Measurements from ENCODE around the gene PPP1R11. TPM values are rescaled to one million over a fixed set of nuclear protein-coding genes. Genes with fewer than 3 reads are reported as not detected.

Gene PPP1R11
- total and polyA plus RNA-seq, 2 of the 13 experiments (the other 11 are each of a cell fraction or from before 2014, with no cell fraction given) = 32.1 to 58.9 TPM

DNA sequence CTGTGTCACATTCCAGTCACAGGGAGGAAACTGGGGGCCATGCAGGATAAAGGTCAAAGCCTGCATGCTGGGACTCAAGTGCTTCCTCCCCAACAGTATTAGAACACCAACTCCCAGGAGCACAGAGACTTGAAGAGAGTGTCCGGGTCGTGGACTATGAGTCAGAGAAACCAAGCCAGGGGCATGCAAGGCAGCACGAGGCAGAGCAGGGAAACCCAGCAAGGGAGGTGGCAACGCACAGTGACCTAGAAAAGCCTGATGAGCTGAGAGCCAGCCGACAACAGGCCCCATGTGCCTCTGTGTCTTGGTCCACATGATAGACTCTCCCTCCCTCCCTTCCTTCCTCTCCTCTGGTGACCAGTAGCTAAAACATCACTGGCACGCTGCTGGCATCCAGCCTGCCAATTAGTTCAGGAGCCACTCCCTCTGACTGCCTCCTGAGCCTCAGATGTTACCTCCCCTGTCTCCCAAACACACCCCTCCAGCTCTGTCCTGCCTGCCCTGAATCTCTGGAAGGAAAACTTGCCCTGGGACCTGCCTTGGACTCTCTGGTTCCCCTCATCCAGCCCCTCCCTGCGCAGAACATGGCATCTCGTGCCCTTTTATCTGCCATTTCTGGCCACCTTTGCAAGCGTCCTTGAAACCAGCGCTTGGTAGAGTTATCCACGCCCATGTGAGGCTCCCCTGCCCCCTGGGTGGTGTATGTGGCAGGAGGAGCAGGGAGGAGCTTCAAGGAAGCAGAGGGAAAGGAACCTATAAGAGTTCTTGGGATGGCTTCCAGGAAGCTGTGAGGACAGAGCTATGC, 24.8 kb downstream of the PPP1R11 start:
- H4K20me1 ChIP-seq (ENCODE audit: insufficient read depth, low read length) = no peaks in the 10 kb centered on the region
- H3K4me1 ChIP-seq (ENCODE audit: insufficient read depth, low read length) = peaks cover 55% of the 10 kb centered on the region
- H3K36me3 ChIP-seq (replicated peaks in 1 of 2; ENCODE audit: control insufficient read depth in 1 of 2, insufficient read depth in 2 of 2, low read length in 2 of 2) = no peaks in the 10 kb centered on the region
- intact Hi-C loops (cut with micrococcal nuclease; ENCODE audit: unreplicated experiment) (no loop called here), in situ Hi-C loops (cut with HindIII; ENCODE audit: extremely low pct_ligation_motif_present, low pct_unique_long_range_greater_than_20kb) (no loop called here)
- DNase-seq (ENCODE audit: low spot score) (peak; percentile 30), ATAC-seq (peak; percentile 19), FAIRE-seq (no peak)
- peak overlapping the region in 1 of 3 experiments; percentile 35; a peak in 2 of 6 replicates for H3K4me3 ChIP-seq (replicated peaks in 1 of 3; ENCODE audit: insufficient read depth in 1 of 3, low read depth in 2 of 3, low read length in 3 of 3)
- WGBS (ENCODE audit: low lambda C conversion rate) = 16% methylated on average over 11 of the region's 11 CpGs
- H3K4me2 ChIP-seq (ENCODE audit: low read depth, low read length) = peak overlapping the region; percentile 61
- BruUV-seq (replicated peaks) = no TSS peak
- H3K27me3 ChIP-seq (ENCODE audit: control insufficient read depth in 1 of 2, insufficient read depth in 2 of 2, low read length in 2 of 2) = peaks cover 2 to 28% of the 10 kb centered on the region in 2 experiments; a peak in 3 of 5 replicates
- H3K9ac ChIP-seq (ENCODE audit: insufficient read depth, low read depth, low read length) = peak overlapping the region; percentile 0; the same call in 1 of the 2 replicates
- ChIA-PET POLR2A (interaction anchor here (1.1 to 2.3 kb wide), 3 partner anchors 10 to 31 kb away, joined by 4 to 13 read pairs (median 4); partner anchors contain the start of genes POLR1H and PPP1R11), CTCF (ENCODE audit: low intra/inter-chr PET ratio, low total read pairs) (no interaction called here)
- no peak overlapping the region for H3K27ac ChIP-seq (ENCODE audit: extremely low read length, insufficient read depth, low read length)
- H3K9me3 ChIP-seq (ENCODE audit: low read length) = no peaks in the 10 kb centered on the region
- peak overlapping the region; percentile 66 for H2AFZ ChIP-seq (ENCODE audit: low read length)
- H3K79me2 ChIP-seq (ENCODE audit: insufficient read depth, low read length) = no peaks in the 10 kb centered on the region
- TF ChIP-seq, protein P1, sequence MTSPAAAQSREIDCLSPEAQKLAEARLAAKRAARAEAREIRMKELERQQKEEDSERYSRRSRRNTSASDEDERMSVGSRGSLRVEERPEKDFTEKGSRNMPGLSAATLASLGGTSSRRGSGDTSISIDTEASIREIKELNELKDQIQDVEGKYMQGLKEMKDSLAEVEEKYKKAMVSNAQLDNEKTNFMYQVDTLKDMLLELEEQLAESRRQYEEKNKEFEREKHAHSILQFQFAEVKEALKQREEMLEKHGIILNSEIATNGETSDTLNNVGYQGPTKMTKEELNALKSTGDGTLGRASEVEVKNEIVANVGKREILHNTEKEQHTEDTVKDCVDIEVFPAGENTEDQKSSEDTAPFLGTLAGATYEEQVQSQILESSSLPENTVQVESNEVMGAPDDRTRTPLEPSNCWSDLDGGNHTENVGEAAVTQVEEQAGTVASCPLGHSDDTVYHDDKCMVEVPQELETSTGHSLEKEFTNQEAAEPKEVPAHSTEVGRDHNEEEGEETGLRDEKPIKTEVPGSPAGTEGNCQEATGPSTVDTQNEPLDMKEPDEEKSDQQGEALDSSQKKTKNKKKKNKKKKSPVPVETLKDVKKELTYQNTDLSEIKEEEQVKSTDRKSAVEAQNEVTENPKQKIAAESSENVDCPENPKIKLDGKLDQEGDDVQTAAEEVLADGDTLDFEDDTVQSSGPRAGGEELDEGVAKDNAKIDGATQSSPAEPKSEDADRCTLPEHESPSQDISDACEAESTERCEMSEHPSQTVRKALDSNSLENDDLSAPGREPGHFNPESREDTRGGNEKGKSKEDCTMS (CRISPR knock-in tag; conservative IDR thresholded peaks at IDR 0.05) = no peak
- TF ChIP-seq PCBP2 (optimal IDR thresholded peaks at IDR 0.05; ENCODE audit: low read depth, low read length, poor library complexity, severe bottlenecking) (no peak), CBX2 (IDR thresholded peaks at IDR 0.05; ENCODE audit: low read depth, low read length) (no peak), CBX2 (CRISPR knock-in tag; IDR thresholded peaks at IDR 0.05; ENCODE audit: low read depth) (peak; percentile 30; the same call in 1 of the 2 replicates), ZNF556 (CRISPR knock-in tag; IDR thresholded peaks at IDR 0.05; ENCODE audit: borderline replicate concordance) (0 out of 2 replicates have a peak, but pooled peaks have one; percentile 48), HNRNPK (IDR thresholded peaks at IDR 0.05; ENCODE audit: low read depth, low read length, poor library complexity, severe bottlenecking) (no peak), GATAD1 (CRISPR knock-in tag; IDR thresholded peaks at IDR 0.05) (peak; percentile 39; the same call in 1 of the 2 replicates), RFXAP (CRISPR knock-in tag; IDR thresholded peaks at IDR 0.05; ENCODE audit: borderline replicate concordance) (no peak)
- TF ChIP-seq, protein P2, sequence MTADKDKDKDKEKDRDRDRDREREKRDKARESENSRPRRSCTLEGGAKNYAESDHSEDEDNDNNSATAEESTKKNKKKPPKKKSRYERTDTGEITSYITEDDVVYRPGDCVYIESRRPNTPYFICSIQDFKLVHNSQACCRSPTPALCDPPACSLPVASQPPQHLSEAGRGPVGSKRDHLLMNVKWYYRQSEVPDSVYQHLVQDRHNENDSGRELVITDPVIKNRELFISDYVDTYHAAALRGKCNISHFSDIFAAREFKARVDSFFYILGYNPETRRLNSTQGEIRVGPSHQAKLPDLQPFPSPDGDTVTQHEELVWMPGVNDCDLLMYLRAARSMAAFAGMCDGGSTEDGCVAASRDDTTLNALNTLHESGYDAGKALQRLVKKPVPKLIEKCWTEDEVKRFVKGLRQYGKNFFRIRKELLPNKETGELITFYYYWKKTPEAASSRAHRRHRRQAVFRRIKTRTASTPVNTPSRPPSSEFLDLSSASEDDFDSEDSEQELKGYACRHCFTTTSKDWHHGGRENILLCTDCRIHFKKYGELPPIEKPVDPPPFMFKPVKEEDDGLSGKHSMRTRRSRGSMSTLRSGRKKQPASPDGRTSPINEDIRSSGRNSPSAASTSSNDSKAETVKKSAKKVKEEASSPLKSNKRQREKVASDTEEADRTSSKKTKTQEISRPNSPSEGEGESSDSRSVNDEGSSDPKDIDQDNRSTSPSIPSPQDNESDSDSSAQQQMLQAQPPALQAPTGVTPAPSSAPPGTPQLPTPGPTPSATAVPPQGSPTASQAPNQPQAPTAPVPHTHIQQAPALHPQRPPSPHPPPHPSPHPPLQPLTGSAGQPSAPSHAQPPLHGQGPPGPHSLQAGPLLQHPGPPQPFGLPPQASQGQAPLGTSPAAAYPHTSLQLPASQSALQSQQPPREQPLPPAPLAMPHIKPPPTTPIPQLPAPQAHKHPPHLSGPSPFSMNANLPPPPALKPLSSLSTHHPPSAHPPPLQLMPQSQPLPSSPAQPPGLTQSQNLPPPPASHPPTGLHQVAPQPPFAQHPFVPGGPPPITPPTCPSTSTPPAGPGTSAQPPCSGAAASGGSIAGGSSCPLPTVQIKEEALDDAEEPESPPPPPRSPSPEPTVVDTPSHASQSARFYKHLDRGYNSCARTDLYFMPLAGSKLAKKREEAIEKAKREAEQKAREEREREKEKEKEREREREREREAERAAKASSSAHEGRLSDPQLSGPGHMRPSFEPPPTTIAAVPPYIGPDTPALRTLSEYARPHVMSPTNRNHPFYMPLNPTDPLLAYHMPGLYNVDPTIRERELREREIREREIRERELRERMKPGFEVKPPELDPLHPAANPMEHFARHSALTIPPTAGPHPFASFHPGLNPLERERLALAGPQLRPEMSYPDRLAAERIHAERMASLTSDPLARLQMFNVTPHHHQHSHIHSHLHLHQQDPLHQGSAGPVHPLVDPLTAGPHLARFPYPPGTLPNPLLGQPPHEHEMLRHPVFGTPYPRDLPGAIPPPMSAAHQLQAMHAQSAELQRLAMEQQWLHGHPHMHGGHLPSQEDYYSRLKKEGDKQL (CRISPR knock-in tag; IDR thresholded peaks at IDR 0.05; ENCODE audit: low read depth) = no peak
- TF ChIP-seq, protein P3, sequence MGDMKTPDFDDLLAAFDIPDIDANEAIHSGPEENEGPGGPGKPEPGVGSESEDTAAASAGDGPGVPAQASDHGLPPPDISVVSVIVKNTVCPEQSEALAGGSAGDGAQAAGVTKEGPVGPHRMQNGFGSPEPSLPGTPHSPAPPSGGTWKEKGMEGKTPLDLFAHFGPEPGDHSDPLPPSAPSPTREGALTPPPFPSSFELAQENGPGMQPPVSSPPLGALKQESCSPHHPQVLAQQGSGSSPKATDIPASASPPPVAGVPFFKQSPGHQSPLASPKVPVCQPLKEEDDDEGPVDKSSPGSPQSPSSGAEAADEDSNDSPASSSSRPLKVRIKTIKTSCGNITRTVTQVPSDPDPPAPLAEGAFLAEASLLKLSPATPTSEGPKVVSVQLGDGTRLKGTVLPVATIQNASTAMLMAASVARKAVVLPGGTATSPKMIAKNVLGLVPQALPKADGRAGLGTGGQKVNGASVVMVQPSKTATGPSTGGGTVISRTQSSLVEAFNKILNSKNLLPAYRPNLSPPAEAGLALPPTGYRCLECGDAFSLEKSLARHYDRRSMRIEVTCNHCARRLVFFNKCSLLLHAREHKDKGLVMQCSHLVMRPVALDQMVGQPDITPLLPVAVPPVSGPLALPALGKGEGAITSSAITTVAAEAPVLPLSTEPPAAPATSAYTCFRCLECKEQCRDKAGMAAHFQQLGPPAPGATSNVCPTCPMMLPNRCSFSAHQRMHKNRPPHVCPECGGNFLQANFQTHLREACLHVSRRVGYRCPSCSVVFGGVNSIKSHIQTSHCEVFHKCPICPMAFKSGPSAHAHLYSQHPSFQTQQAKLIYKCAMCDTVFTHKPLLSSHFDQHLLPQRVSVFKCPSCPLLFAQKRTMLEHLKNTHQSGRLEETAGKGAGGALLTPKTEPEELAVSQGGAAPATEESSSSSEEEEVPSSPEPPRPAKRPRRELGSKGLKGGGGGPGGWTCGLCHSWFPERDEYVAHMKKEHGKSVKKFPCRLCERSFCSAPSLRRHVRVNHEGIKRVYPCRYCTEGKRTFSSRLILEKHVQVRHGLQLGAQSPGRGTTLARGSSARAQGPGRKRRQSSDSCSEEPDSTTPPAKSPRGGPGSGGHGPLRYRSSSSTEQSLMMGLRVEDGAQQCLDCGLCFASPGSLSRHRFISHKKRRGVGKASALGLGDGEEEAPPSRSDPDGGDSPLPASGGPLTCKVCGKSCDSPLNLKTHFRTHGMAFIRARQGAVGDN (CRISPR knock-in tag; IDR thresholded peaks at IDR 0.05) = peak; percentile 82
